GM23338 (cell line): ENCODE data around the gene PPP6R2. TPM values are rescaled to one million over a fixed set of nuclear protein-coding genes. Genes with fewer than 3 reads are reported as not detected.

Source experiments
- ATAC-seq: fragments of 200-7000 bp; cut with Tn5 transposase; 3 replicates; pipeline ENCODE4 v1.9.1; 2020
- DNase-seq: peaks from one replicate; pipeline ENCODE4 v3.0.0-alpha.2; 2015; ENCODE audit warnings: low spot score
- H2AFZ ChIP-seq: fragments of 200-600 bp; sonication (generic); 2 replicates; pipeline ENCODE4 v1.8.0; 2016; ENCODE audit warnings: antibody characterized with exemption, mild to moderate bottlenecking, moderate library complexity
- H3F3A ChIP-seq: fragments of 200-600 bp; sonication (generic); replicated peaks from 2 replicates; pipeline ENCODE4 v1.8.0; 2017; ENCODE audit warnings: antibody characterized with exemption, mixed run types, low read depth
- H3K27ac ChIP-seq: fragments of 200-600 bp; sonication (generic); 2 replicates; pipeline ENCODE4 v1.6.1; 2016; ENCODE audit warnings: low read depth
- H3K27me3 ChIP-seq: fragments of 200-600 bp; sonication (generic); 2 replicates; pipeline ENCODE4 v1.8.0; 2016; ENCODE audit warnings: mild to moderate bottlenecking, mixed run types, moderate library complexity; ENCODE audit not compliant: insufficient read depth
- H3K36me3 ChIP-seq: fragments of 200-600 bp; sonication (generic); 2 replicates; pipeline ENCODE4 v1.8.0; 2016; ENCODE audit warnings: mild to moderate bottlenecking; ENCODE audit not compliant: insufficient read depth
- H3K4me1 ChIP-seq: fragments of 200-600 bp; sonication (generic); 2 replicates; pipeline ENCODE4 v1.8.0; 2016; ENCODE audit warnings: mild to moderate bottlenecking, moderate library complexity; ENCODE audit not compliant: insufficient read depth
- H3K4me2 ChIP-seq: fragments of 200-600 bp; sonication (generic); 2 replicates; pipeline ENCODE4 v1.7.1; 2017; ENCODE audit warnings: mixed run types
- H3K4me3 ChIP-seq: fragments of 200-600 bp; sonication (generic); 2 replicates; pipeline ENCODE4 v1.6.1; 2016; ENCODE audit warnings: mixed run types
- H3K79me2 ChIP-seq: fragments of 200-600 bp; sonication (generic); replicated peaks from 2 replicates; pipeline ENCODE4 v1.8.0; 2017; ENCODE audit warnings: mild to moderate bottlenecking; ENCODE audit not compliant: insufficient read depth
- H3K9me2 ChIP-seq: fragments of 200-600 bp; sonication (generic); 2 replicates; pipeline ENCODE4 v1.8.0; 2017; ENCODE audit not compliant: insufficient read depth
- H4K20me1 ChIP-seq: fragments of 200-600 bp; sonication (generic); replicated peaks from 2 replicates; pipeline ENCODE4 v1.8.0; 2017; ENCODE audit warnings: mild to moderate bottlenecking; ENCODE audit not compliant: insufficient read depth
- H3K27ac Mint-ChIP-seq: 2 replicates; pipeline ENCODE4 v1.8.0; 2020; ENCODE audit warnings: inconsistent platforms, mild to moderate bottlenecking, moderate library complexity, mixed read lengths
- H3K27me3 Mint-ChIP-seq: 3 replicates; pipeline ENCODE4 v1.8.0; 2022; ENCODE audit warnings: low read depth, mild to moderate bottlenecking, moderate library complexity, mixed read lengths, inconsistent platforms; ENCODE audit not compliant: insufficient read depth, poor library complexity
- H3K36me3 Mint-ChIP-seq: 3 replicates; pipeline ENCODE4 v1.8.0; 2021; ENCODE audit warnings: low read depth, mild to moderate bottlenecking, inconsistent platforms, moderate library complexity, mixed read lengths
- H3K4me1 Mint-ChIP-seq: 3 replicates; pipeline ENCODE4 v1.8.0; 2020; ENCODE audit warnings: mild to moderate bottlenecking, inconsistent platforms, mixed read lengths
- H3K4me3 Mint-ChIP-seq: 3 replicates; pipeline ENCODE4 v1.8.0; 2021; ENCODE audit warnings: moderate library complexity, mild to moderate bottlenecking, inconsistent platforms, mixed read lengths
- H3K9me3 Mint-ChIP-seq: 3 replicates; pipeline ENCODE4 v1.8.0; 2020; ENCODE audit warnings: moderate library complexity, mild to moderate bottlenecking, inconsistent platforms, mixed read lengths
- CREB1 ChIP-seq: fragments of 250-450 bp; sonication (Bioruptor Pico); IDR thresholded peaks from 2 replicates; pipeline ENCODE4 v1.5.0; 2020; ENCODE audit warnings: low read depth, mild to moderate bottlenecking, moderate library complexity
- EZH2 ChIP-seq: fragments of 200-600 bp; sonication (generic); IDR thresholded peaks from one replicate; pipeline ENCODE4 v1.8.0; 2017; ENCODE audit warnings: antibody characterized with exemption, mild to moderate bottlenecking, low read depth; ENCODE audit not compliant: unreplicated experiment
- JUNB ChIP-seq: IDR thresholded peaks from one replicate; pipeline ENCODE4 v1.6.1; 2016; ENCODE audit warnings: antibody characterized with exemption; ENCODE audit not compliant: unreplicated experiment
- NANOG ChIP-seq: IDR thresholded peaks from 2 replicates; pipeline ENCODE4 v1.6.1; 2016; ENCODE audit warnings: antibody characterized with exemption, borderline replicate concordance
- ZNF331 ChIP-seq: fragments of 250-450 bp; sonication (Bioruptor Pico); IDR thresholded peaks from 2 replicates; pipeline ENCODE4 v1.5.0; 2020; ENCODE audit warnings: low read depth, mild to moderate bottlenecking, moderate library complexity
- polyA plus RNA-seq: library from polyadenylated mRNA; unstranded; fragments of >200 nt; fragmentation: Nextera tagmentation; extraction: Ambion mirVana; gene quantifications from 2 replicates; pipeline ENCODE4 v1.2.1, GENCODE V29; 2016
- total RNA-seq: library from RNA; depleted of rRNA; stranded (reverse); fragments of >200 nt; shearing (Covaris generic); gene quantifications from 2 replicates; pipeline ENCODE4 v1.2.3, GENCODE V29; 2014
- TF ChIP-seq, protein P1 (sequence below): IDR thresholded peaks from 2 replicates; pipeline ENCODE4 v1.6.1; 2016; ENCODE audit warnings: antibody characterized with exemption
- TF ChIP-seq, protein P2 (sequence below): fragments of 250-450 bp; sonication (Bioruptor Pico); IDR thresholded peaks from 2 replicates; pipeline ENCODE4 v1.5.0; 2020; ENCODE audit warnings: mild to moderate bottlenecking, moderate library complexity
- TF ChIP-seq, protein P3 (sequence below): IDR thresholded peaks from one replicate; pipeline ENCODE4 v1.6.1; 2018; ENCODE audit warnings: antibody characterized with exemption; ENCODE audit not compliant: unreplicated experiment
- TF ChIP-seq, protein P4 (sequence below), 2 experiments: fragments of 200-600 bp in 1 of 2; sonication (generic) in 1 of 2; conservative IDR thresholded peaks; 2 replicates each; pipeline versions ENCODE4 v1.5.1 to v1.6.1; 2016 to 2017; ENCODE audit warnings: antibody characterized with exemption in 2 of 2, low read depth in 2 of 2, mild to moderate bottlenecking in 2 of 2, moderate library complexity in 1 of 2

The PPP6R2 gene
- total and polyA plus RNA-seq, 2 experiments from 2014 or later = 11.9 to 45.8 TPM

DNA sequence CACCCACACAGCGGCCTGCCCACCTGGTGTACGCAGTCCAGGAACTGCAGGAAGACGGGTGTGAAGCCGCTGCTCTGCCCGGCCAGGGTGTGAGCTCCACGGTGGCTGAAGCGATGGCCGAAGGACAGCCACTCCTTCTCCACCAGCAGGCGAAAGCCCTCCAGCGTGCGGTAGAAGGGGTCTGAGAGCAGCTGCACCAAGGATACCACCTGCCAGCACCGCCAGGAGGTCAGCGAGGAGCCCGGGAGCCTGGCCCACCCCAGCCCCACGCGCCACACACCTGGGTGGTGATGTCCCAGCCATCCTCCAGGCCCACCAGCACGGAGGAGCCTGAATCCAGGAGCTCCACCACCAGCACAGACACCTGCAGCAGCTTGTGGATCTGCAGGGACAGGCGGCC lies 112.1 kb downstream of the PPP6R2 start:
- H3K9me2 ChIP-seq = no peaks in the 10 kb centered on the region
- H2AFZ ChIP-seq = no peak overlapping the region
- no peaks in the 10 kb centered on the region for H3K36me3 ChIP-seq
- no peaks in the 10 kb centered on the region for H3K4me1 ChIP-seq
- H3K4me2 ChIP-seq = no peak overlapping the region
- Mint-ChIP-seq H3K36me3 (peaks cover 47% of the 10 kb centered on the region), H3K9me3 (no peaks in the 10 kb centered on the region), H3K27me3 (peaks cover 8% of the 10 kb centered on the region), H3K27ac (no peak overlapping the region), H3K4me1 (no peaks in the 10 kb centered on the region; the same call in 2 of the 3 replicates), H3K4me3 (no peak overlapping the region)
- ATAC-seq (no peak), DNase-seq (no peak)
- H3K27ac ChIP-seq = no peak overlapping the region
- no peak overlapping the region for H3K4me3 ChIP-seq
- TF ChIP-seq CREB1 (CRISPR knock-in tag) = no peak
- TF ChIP-seq, protein P1, sequence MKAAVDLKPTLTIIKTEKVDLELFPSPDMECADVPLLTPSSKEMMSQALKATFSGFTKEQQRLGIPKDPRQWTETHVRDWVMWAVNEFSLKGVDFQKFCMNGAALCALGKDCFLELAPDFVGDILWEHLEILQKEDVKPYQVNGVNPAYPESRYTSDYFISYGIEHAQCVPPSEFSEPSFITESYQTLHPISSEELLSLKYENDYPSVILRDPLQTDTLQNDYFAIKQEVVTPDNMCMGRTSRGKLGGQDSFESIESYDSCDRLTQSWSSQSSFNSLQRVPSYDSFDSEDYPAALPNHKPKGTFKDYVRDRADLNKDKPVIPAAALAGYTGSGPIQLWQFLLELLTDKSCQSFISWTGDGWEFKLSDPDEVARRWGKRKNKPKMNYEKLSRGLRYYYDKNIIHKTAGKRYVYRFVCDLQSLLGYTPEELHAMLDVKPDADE = no peak
- TF ChIP-seq, protein P2, sequence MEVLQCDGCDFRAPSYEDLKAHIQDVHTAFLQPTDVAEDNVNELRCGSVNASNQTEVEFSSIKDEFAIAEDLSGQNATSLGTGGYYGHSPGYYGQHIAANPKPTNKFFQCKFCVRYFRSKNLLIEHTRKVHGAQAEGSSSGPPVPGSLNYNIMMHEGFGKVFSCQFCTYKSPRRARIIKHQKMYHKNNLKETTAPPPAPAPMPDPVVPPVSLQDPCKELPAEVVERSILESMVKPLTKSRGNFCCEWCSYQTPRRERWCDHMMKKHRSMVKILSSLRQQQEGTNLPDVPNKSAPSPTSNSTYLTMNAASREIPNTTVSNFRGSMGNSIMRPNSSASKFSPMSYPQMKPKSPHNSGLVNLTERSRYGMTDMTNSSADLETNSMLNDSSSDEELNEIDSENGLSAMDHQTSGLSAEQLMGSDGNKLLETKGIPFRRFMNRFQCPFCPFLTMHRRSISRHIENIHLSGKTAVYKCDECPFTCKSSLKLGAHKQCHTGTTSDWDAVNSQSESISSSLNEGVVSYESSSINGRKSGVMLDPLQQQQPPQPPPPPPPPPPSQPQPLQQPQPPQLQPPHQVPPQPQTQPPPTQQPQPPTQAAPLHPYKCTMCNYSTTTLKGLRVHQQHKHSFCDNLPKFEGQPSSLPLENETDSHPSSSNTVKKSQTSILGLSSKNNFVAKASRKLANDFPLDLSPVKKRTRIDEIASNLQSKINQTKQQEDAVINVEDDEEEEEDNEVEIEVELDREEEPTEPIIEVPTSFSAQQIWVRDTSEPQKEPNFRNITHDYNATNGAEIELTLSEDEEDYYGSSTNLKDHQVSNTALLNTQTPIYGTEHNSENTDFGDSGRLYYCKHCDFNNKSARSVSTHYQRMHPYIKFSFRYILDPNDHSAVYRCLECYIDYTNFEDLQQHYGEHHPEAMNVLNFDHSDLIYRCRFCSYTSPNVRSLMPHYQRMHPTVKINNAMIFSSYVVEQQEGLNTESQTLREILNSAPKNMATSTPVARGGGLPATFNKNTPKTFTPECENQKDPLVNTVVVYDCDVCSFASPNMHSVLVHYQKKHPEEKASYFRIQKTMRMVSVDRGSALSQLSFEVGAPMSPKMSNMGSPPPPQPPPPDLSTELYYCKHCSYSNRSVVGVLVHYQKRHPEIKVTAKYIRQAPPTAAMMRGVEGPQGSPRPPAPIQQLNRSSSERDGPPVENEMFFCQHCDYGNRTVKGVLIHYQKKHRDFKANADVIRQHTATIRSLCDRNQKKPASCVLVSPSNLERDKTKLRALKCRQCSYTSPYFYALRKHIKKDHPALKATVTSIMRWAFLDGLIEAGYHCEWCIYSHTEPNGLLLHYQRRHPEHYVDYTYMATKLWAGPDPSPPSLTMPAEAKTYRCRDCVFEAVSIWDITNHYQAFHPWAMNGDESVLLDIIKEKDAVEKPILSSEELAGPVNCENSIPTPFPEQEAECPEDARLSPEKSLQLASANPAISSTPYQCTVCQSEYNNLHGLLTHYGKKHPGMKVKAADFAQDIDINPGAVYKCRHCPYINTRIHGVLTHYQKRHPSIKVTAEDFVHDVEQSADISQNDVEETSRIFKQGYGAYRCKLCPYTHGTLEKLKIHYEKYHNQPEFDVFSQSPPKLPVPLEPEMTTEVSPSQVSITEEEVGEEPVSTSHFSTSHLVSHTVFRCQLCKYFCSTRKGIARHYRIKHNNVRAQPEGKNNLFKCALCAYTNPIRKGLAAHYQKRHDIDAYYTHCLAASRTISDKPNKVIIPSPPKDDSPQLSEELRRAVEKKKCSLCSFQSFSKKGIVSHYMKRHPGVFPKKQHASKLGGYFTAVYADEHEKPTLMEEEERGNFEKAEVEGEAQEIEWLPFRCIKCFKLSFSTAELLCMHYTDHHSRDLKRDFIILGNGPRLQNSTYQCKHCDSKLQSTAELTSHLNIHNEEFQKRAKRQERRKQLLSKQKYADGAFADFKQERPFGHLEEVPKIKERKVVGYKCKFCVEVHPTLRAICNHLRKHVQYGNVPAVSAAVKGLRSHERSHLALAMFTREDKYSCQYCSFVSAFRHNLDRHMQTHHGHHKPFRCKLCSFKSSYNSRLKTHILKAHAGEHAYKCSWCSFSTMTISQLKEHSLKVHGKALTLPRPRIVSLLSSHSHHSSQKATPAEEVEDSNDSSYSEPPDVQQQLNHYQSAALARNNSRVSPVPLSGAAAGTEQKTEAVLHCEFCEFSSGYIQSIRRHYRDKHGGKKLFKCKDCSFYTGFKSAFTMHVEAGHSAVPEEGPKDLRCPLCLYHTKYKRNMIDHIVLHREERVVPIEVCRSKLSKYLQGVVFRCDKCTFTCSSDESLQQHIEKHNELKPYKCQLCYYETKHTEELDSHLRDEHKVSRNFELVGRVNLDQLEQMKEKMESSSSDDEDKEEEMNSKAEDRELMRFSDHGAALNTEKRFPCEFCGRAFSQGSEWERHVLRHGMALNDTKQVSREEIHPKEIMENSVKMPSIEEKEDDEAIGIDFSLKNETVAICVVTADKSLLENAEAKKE (CRISPR knock-in tag) = no peak
- TF ChIP-seq, protein P3, sequence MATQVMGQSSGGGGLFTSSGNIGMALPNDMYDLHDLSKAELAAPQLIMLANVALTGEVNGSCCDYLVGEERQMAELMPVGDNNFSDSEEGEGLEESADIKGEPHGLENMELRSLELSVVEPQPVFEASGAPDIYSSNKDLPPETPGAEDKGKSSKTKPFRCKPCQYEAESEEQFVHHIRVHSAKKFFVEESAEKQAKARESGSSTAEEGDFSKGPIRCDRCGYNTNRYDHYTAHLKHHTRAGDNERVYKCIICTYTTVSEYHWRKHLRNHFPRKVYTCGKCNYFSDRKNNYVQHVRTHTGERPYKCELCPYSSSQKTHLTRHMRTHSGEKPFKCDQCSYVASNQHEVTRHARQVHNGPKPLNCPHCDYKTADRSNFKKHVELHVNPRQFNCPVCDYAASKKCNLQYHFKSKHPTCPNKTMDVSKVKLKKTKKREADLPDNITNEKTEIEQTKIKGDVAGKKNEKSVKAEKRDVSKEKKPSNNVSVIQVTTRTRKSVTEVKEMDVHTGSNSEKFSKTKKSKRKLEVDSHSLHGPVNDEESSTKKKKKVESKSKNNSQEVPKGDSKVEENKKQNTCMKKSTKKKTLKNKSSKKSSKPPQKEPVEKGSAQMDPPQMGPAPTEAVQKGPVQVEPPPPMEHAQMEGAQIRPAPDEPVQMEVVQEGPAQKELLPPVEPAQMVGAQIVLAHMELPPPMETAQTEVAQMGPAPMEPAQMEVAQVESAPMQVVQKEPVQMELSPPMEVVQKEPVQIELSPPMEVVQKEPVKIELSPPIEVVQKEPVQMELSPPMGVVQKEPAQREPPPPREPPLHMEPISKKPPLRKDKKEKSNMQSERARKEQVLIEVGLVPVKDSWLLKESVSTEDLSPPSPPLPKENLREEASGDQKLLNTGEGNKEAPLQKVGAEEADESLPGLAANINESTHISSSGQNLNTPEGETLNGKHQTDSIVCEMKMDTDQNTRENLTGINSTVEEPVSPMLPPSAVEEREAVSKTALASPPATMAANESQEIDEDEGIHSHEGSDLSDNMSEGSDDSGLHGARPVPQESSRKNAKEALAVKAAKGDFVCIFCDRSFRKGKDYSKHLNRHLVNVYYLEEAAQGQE = no peak
- no peak for TF ChIP-seq NANOG
- no peak for TF ChIP-seq ZNF331 (CRISPR knock-in tag)
- TF ChIP-seq JUNB = no peak
- TF ChIP-seq, protein P4, sequence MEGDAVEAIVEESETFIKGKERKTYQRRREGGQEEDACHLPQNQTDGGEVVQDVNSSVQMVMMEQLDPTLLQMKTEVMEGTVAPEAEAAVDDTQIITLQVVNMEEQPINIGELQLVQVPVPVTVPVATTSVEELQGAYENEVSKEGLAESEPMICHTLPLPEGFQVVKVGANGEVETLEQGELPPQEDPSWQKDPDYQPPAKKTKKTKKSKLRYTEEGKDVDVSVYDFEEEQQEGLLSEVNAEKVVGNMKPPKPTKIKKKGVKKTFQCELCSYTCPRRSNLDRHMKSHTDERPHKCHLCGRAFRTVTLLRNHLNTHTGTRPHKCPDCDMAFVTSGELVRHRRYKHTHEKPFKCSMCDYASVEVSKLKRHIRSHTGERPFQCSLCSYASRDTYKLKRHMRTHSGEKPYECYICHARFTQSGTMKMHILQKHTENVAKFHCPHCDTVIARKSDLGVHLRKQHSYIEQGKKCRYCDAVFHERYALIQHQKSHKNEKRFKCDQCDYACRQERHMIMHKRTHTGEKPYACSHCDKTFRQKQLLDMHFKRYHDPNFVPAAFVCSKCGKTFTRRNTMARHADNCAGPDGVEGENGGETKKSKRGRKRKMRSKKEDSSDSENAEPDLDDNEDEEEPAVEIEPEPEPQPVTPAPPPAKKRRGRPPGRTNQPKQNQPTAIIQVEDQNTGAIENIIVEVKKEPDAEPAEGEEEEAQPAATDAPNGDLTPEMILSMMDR (conservative IDR thresholded peaks at IDR 0.05; ENCODE audit: low read depth in 2 of 2) = no peak
- no peak for TF ChIP-seq EZH2
- H3F3A ChIP-seq = 0 out of 2 replicates have a peak, but pooled peaks cover 3% of the 10 kb centered on the region
- H3K79me2 ChIP-seq = no peaks in the 10 kb centered on the region
- peaks cover 14% of the 10 kb centered on the region; the same call in 1 of the 2 replicates for H4K20me1 ChIP-seq
- H3K27me3 ChIP-seq = no peaks in the 10 kb centered on the region
